Pons (tissue), 1 donor: ENCODE measurements around the gene MDC1.

Experiments
- DNase-seq: peaks from one replicate; pipeline ENCODE4 v3.0.0-alpha.2; 2016; ENCODE audit warnings: low spot score

Gene MDC1

DNA sequence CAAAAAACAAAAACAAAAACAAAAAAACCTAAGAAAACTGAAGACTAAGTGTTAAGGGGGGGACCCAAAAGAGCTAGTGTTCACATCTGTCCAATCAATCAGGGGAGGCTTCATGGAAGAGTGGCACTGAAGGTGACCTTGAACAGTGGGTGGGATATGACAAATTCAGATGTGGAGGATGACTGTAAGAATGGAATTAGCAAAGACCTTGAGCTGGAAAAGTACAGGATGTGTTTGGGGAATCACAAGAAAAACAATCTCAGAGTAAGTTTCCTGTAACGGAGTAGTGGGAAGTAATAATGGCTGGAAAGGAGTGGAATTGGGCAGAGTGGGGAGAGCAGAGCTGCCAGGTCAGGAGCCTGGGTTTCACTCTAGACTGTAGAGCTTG is 30.2 kb upstream of the MDC1 start:
- no peak for DNase-seq

DNA sequence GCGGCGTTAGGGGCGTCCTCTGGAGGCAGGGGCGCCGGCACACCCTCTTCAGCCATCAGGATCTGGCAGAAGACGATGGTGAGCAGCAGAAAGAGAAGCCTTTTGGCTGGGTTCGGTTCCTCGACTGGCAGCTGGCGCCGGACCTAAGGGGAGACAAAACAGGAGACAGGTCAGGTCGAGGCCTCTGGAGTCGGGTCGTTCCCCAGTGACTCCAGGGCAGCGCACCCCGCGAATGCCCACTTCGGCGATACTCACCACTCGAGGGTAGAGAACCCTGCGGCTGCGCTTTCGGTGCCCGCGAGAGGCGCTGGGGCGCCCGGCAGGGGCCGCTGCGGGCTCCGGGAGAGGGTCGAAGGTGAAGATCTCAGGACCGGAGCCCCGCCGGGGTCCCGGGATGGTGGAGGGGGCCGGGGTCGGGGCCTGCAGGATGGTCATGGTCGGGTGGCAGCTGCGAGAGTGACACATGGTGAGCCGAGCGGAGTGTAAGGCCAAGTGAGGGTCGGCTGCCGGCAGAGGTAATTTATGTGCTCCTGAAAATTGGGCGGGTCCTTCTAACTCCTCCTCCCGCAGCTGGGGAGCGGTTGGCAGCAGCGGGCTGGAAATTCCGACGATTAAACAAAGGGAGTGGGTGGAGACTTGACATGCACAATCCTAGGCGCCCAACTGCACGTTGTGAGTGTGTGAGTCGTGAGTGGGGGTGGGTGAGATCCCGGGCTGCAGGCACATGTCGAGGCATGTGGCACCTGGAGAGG is 27.1 kb upstream of the MDC1 start, which contains the start of gene IER3:
TSS of gene IER3 (minus strand) at position 494 of the 752 bp plus-strand sequence. CDS start at position 465, 29 bp downstream.
- peak; percentile 75 for DNase-seq

DNA sequence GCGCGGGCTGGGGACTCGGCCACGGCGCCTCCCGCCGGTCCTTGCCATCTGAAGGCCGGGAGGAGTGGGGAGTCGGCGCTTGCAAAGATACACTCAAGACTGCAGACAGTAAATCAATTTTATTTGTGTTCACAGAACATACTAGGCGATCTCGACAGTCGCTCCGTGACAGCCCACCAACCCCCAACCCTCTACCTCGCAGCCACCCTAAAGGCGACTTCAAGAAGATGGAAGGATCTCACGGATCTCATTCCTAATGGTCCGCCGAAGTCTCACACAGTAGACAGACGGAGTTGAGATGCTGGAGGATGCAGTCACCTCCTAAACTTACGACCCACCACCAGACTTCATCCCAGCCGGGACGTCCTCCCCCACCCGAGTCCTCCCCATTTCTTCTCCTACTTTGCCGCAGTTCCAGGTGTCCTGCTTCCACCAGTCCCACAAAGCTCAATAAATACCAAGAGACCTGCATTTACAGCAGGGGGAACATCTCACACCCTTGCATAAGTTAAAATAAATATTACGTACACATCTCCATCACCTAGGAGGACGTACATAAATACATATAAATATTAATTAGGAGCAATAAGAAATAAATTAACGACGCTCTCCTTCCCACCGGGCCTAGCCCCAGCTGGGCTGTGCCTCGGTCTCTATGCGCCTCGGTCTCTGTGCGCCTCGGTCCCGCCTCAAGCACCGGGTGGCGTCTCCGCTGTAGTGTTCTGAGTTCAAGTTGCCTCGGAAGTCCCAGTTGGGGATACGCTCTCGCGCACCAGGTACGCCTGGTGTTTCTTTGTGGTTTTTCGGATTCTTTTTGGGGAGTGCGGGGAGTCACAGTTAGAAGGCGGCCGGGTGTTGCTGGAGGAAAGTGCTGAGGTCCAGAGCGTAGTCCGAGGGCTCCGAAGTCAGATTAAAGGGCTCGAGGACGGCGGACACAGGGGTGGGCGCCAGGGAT is 26.3 kb upstream of the MDC1 start:
- no peak for DNase-seq

GRCh38 chr6:30742316-30743098 is 25.4 kb upstream of the MDC1 start, which contains the start of gene FLOT1:
FLOT1 (minus strand) TSS chr6:30742687; CDS start chr6:30742189, 498 bp downstream.
- DNase-seq = peak; percentile 91

GRCh38 chr6:30741789-30742315 is 24.8 kb upstream of the MDC1 start:
- no peak for DNase-seq

DNA sequence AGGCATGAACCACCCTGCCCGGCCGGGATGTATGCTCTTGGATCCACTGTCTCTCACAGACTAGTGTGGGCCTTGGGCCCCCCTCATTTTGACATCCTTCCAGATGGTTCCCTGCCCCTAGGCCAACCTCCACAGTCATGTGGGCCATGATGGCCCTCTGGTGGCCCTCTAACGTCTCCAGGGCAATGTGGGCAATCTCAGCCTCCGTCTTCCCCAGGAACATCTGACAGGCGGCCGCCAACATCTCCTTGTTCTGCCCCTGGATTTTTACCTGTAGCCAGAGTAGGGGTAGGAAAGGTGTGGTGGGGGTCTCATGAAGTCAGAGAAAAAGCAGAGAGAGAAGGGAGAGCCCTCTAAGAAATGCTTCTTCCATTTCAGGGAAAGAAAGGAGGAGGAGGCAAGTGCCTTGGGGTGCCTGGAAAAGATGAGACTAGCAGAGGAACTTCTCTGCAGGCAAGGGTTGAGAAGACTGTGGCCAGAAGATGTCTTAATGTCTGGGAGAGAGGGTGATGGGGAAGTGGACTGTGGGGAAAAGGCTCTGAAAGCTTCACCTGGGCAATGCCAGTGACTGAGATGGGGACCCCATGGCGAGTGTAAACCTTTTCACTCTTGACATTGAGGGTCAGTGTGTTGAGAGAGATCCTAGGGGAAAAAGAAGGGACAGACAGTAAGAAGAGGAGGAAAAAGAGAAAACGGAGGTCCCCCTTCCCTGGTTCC is 24.1 kb upstream of the MDC1 start:
- no peak for DNase-seq

GRCh38 chr6:30740540-30740870 is 23.4 kb upstream of the MDC1 start:
- DNase-seq = no peak

GRCh38 chr6:30738532-30738931 is 21.5 kb upstream of the MDC1 start:
- DNase-seq = no peak

DNA sequence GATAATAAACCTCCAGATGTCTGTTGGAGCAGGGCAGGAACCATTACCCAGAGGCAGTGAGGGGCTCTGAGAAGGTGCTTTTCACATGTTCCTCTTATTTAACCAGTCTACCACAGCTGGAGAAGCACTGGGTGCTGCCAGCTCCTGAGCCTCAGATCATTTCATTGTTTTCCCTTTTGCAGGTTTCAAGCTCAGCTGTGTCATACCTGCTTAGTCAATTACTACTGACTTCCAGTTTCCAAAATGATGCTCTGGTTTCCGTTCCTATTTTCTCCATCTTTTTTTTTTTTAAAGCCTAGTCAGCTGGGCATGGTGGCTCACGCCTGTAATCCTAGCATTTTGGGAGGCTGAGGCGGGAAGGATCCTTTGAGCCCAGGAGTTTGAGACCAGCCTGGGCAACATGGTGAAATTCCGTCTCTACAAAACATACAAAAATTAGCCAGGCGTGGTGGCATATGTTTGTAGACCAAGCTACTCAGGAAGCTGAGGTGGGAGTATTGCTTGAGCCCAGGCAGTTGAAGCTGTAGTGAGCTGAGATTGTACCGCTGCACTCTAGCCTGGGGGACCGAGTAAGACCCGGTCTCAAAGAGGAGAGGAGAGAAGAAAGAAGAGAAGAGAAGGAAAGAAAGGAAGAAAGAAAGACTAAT is 18.7 kb upstream of the MDC1 start:
- no peak for DNase-seq

DNA sequence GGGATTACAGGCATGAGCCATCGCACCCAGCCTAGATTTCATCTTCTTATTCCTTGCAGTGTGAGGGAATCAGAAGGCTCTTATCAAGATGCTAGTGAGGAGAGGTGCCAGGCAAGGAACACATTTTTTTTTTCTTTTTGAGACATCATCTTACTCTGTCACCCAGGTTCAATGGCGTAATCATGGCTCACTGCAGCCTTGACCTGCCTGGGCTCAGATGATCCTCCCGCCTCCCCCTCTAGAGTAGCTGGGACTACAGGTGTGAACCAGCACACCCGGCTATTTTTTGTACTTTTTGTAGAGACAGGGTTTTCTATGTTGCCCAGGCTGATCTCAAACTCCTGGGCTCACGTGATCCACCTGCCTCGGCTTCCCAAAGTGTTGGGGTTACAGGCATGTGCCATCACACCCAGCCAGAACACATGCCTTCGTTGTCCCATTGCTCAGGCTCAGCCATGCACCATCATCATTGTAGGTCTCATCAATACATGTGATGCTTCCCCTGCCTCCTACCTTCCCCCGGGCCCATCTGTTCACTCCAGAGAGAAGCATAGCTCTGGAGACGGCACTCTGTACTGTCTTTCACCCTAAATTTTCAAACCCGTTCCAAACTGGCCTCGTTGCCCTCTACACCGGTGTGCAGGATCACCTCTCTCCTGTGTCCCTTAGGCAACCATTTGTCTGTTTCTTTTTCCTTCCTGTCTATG is 15.3 kb upstream of the MDC1 start:
- no peak for DNase-seq

- DNase-seq = no peak
Observed at GRCh38 chr6:30730601-30731435, 13.7 kb upstream of the MDC1 start.

- DNase-seq = no peak
Observed at GRCh38 chr6:30727920-30728553, 11.0 kb upstream of the MDC1 start.

- no peak for DNase-seq
Observed at GRCh38 chr6:30726506-30727413, 9.7 kb upstream of the MDC1 start.

- DNase-seq = no peak
Observed at GRCh38 chr6:30725713-30726505, 8.8 kb upstream of the MDC1 start.

DNA sequence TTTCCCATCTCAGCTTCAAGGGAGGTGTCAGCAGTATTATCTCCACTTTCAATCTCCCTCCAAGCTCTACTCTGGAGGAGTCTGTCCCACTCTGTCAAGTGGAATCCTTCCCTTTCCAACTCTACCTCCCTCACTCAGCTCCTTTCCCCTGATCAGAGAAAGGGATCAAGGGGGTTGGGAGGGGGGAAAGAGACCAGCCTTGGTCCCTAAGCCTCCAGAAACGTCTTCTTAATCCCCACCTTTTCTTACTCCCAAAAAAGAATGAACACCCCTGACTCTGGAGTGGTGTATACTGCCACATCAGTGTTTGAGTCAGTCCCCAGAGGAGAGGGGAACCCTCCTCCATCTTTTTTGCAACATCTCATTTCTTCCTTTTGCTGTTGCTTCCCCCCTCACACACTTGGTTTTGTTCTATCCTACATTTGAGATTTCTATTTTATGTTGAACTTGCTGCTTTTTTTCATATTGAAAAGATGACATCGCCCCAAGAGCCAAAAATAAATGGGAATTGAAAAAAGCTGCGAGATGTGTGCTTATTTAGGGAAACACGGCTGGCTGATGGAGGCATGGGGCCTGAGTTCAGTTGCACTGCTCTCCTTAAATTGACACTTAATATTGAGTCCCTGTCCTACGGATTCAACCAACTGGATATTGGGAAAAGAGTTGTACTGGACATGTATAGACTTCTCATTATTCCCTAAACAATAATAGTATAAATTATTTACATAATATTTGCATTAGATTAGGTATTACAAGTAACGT is 8.0 kb upstream of the MDC1 start:
- no peak for DNase-seq
